ENCODE data around the gene ARID3A. TPM values are rescaled to one million over a fixed set of nuclear protein-coding genes. Genes with fewer than 3 reads are reported as not detected.

Gene ARID3A
- total RNA-seq, 4 donors from 2014 or later, result 1.8 to 9.9 (median 7.8) TPM

- no peak for DNase-seq
- H3K9me3 ChIP-seq, result no peaks in the 10 kb centered on the region
- peaks cover 0 to 7% of the 10 kb centered on the region in 2 donors for H3K4me1 ChIP-seq
- no peaks in the 10 kb centered on the region for H3K27me3 ChIP-seq
- in situ Hi-C loops (cut with MboI; ENCODE audit: low sequenced_read_pairs in 4 of 4), result no loop called here
- TF ChIP-seq POLR2A (IDR thresholded peaks at IDR 0.05), result no peak
- TF ChIP-seq, protein P1, sequence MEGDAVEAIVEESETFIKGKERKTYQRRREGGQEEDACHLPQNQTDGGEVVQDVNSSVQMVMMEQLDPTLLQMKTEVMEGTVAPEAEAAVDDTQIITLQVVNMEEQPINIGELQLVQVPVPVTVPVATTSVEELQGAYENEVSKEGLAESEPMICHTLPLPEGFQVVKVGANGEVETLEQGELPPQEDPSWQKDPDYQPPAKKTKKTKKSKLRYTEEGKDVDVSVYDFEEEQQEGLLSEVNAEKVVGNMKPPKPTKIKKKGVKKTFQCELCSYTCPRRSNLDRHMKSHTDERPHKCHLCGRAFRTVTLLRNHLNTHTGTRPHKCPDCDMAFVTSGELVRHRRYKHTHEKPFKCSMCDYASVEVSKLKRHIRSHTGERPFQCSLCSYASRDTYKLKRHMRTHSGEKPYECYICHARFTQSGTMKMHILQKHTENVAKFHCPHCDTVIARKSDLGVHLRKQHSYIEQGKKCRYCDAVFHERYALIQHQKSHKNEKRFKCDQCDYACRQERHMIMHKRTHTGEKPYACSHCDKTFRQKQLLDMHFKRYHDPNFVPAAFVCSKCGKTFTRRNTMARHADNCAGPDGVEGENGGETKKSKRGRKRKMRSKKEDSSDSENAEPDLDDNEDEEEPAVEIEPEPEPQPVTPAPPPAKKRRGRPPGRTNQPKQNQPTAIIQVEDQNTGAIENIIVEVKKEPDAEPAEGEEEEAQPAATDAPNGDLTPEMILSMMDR (IDR thresholded peaks at IDR 0.05 in 4 of 5, conservative IDR thresholded peaks at IDR 0.05 in 1 of 5), result no peak
- H3K4me3 ChIP-seq, result no peak overlapping the region
- intact Hi-C loops (cut with DNase I; ENCODE audit: low total_unique reads), result no loop called here
- no peaks in the 10 kb centered on the region for H3K36me3 ChIP-seq
- no peak for ATAC-seq
- no peak overlapping the region for H3K27ac ChIP-seq
Measured at GRCh38 chr19:944171-944567, 18.3 kb downstream of the ARID3A start.

- no peaks in the 10 kb centered on the region for H3K36me3 ChIP-seq
- ATAC-seq, result no peak
- in situ Hi-C loops (cut with MboI; ENCODE audit: low sequenced_read_pairs in 4 of 4) (no loop called here), intact Hi-C loops (cut with DNase I; ENCODE audit: low total_unique reads) (no loop called here)
- DNase-seq, result no peak
- TF ChIP-seq, protein P1 (IDR thresholded peaks at IDR 0.05 in 4 of 5, conservative IDR thresholded peaks at IDR 0.05 in 1 of 5), result no peak
- TF ChIP-seq POLR2A (IDR thresholded peaks at IDR 0.05), result no peak
- no peaks in the 10 kb centered on the region for H3K27me3 ChIP-seq
- H3K4me3 ChIP-seq, result no peak overlapping the region
- no peaks in the 10 kb centered on the region for H3K9me3 ChIP-seq
- peaks cover 0 to 7% of the 10 kb centered on the region in 2 donors for H3K4me1 ChIP-seq
- H3K27ac ChIP-seq, result no peak overlapping the region
Measured at GRCh38 chr19:944663-945241, 18.9 kb downstream of the ARID3A start.

DNA sequence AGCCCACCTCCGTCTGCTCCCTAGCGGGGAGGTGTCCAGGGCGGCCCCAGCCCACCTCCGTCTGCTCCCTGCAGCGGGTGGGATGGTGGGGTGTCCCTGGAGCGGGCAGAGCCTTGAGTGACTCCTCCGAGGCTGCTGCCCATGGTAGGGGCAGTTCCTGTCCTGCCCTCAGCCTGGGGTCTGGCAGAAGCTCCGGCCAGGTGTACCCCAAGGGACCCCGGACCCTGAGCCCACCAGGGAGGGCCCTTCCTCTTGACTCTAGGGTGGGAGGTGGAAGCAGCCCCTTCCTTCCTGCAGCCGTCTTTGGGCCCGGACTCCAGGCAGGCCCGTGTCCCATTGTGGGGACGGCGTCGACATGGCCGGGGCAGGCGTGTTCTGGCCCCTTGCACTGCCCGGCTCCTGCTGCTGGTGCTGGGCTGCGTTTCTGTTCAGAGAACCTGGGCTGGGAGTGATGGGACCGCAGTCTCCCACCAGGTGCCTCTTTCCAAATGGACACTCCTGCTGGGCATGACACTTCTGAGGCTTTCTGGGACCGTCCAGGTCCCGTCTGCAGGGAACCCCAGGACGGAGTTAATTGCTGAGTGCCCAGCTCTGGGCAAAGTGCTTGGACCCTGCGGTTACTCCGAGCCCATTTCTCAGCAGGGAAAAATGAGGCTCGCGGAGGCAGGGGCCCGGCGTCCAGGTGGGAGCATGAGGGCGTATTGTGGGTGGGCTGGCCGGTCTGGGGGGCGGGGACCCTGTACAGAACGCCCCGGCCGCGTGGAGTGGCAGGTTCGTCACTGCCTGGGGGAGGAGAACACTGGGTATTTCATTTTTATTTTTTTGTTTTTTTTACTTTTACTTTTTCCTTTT lies 19.8 kb downstream of the ARID3A start:
- H3K9me3 ChIP-seq, result no peaks in the 10 kb centered on the region
- H3K27ac ChIP-seq, result no peak overlapping the region
- no peak for TF ChIP-seq POLR2A (IDR thresholded peaks at IDR 0.05)
- TF ChIP-seq, protein P1 (IDR thresholded peaks at IDR 0.05 in 4 of 5, conservative IDR thresholded peaks at IDR 0.05 in 1 of 5), result no peak
- H3K4me1 ChIP-seq, result peaks cover 0 to 7% of the 10 kb centered on the region in 2 donors
- DNase-seq (no peak), ATAC-seq (no peak)
- intact Hi-C loops (cut with DNase I; ENCODE audit: low total_unique reads), result no loop called here
- no peak overlapping the region for H3K4me3 ChIP-seq
- in situ Hi-C loops (cut with MboI; ENCODE audit: low sequenced_read_pairs in 4 of 4), result no loop called here
- H3K27me3 ChIP-seq, result no peaks in the 10 kb centered on the region
- no peaks in the 10 kb centered on the region for H3K36me3 ChIP-seq

GRCh38 chr19:947090-947706 lies 21.4 kb downstream of the ARID3A start:
- in situ Hi-C loops (cut with MboI; ENCODE audit: low sequenced_read_pairs in 4 of 4), result no loop called here

More at GRCh38 chr19:947090-947706, 21.4 kb downstream of the ARID3A start:
- intact Hi-C loops (cut with DNase I; ENCODE audit: low total_unique reads), result no loop called here
- ATAC-seq (no peak), DNase-seq (no peak)
- no peaks in the 10 kb centered on the region for H3K4me1 ChIP-seq
- no peaks in the 10 kb centered on the region for H3K36me3 ChIP-seq
- TF ChIP-seq, protein P1 (IDR thresholded peaks at IDR 0.05 in 4 of 5, conservative IDR thresholded peaks at IDR 0.05 in 1 of 5), result no peak
- TF ChIP-seq POLR2A (IDR thresholded peaks at IDR 0.05), result no peak
- H3K27ac ChIP-seq, result no peak overlapping the region
- no peaks in the 10 kb centered on the region for H3K9me3 ChIP-seq
- no peaks in the 10 kb centered on the region for H3K27me3 ChIP-seq
- H3K4me3 ChIP-seq, result no peak overlapping the region

Data from gastrocnemius medialis (tissue), 4 donors.